SH-SY5Y (cell line): ENCODE results near the gene NHS.

Source experiments
- GATA2 ChIP-seq: IDR thresholded peaks from 2 replicates; pipeline ENCODE4 v1.6.1; 2011; ENCODE audit warnings: mild to moderate bottlenecking, low read depth, low read length
- GATA3 ChIP-seq: IDR thresholded peaks from 2 replicates; pipeline ENCODE4 v1.6.1; 2011; ENCODE audit warnings: low read depth, mild to moderate bottlenecking, low read length, moderate library complexity

- TF ChIP-seq GATA2, result no peak
- no peak for TF ChIP-seq GATA3
Observed at GRCh38 chrX:17462881-17463280, 87.9 kb downstream of the NHS start.
